ENCODE results near the gene THOC5.
"Not testable (repeated sequence)": the region's sequence is repeated elsewhere in the genome, so short reads cannot be mapped to it uniquely, and the experiment has no call there.

The THOC5 gene

DNA sequence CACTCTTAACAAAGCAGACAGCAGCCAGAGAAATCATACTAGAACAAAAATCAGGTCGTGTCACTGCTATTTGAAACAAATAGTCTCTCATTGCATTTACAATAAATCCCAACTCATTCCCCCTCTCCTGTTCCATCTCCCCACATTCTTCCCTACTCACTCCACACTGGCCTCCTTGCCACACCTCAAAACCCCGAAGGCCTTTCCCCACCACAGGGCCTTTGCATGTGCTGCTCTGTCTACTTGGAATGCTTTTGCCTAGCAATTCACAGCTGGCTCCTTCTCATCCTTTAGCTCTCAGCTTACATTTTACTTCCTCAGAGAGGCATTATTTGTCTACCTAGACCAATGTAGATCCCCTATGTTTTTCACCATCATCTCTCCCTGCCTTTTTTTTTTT is 6.3 kb upstream of the THOC5 start:
- no peak for DNase-seq

DNA sequence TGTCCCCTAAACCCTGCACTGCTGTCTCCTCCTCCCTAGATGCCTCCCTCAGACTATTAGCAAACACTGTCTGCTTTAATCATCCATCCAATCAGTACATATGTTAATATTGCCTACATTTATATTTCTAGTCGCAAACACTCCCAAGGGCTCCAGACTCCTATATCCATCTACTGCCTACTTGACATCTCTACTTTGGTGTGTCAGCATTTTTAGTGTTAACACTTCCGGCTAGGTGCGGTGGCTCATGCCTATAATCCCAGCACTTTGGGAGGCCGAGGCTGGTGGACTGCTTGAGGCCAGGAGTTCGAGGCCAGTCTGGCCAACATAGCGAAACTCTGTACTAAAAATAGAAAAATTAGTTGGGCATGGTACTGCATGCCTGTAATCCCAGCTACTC is 5.5 kb upstream of the THOC5 start:
- no peak for DNase-seq

DNA sequence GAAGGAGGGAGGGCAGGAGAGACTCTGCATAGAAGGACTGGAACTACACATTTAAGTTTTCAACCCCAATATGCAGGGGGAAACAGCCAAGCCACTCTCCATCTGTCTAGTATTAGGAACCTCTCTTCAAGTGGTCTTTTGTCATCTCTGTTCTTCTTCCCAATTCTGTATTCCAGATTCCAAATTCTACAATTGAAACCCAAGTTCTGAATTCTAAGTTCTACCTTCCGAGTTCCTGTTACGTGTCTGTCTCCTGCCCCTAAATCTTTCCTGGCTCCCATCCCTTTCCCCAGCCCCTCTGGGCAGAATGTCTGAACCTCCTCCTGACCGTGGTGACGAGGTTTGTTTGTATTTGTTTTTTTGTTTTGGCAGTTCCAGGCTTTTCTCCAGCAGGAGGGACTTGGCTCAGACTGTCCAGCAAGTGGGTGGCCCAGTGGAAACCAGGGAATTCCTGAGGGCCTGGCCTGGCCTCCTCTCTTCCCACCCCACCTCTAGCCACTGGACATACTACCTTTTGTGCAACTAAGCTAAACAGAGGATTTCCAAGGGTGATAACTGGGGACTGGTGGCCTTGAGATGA is 1.6 kb upstream of the THOC5 start:
- DNase-seq: no peak

DNA sequence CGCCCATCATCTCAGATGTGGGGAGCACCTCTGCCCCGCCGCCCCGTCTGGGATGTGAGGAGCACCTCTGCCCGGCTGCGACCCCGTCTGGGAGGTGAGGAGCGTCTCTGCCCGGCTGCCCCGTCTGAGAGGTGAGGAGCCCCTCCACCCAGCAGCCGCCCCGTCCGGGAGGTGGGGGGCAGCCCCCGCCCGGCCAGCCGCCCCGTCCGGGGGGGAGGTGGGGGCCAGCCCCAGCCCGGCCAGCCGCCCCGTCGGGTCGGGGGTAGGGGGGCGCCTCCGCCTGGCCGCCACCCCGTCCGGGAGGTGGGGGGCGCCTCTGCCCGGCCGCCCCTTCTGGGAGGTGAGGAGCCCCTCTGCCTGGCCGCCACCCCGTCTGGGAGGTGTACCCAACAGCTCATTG is 1.2 kb downstream of the THOC5 start:
- not testable (repeated sequence) for DNase-seq

DNA sequence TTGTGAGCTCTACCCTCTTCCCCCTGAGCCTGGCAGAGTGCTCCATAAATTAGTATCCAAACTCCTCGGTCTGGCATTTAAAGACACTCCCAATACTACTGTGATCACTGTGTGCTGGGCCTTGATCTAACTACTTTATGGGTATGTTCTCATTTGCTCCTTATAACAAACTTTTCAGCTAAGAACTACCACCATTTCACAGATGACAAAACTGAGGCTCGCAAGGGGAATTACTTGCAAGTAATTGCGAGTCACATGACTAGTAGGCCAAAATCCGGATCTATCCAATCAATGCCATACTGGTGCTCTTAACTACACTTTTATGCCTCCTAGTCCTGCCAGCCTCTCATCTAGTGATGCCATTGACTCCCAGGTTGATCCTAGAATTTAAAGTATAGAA is 3.6 kb downstream of the THOC5 start:
- DNase-seq: no peak

DNA sequence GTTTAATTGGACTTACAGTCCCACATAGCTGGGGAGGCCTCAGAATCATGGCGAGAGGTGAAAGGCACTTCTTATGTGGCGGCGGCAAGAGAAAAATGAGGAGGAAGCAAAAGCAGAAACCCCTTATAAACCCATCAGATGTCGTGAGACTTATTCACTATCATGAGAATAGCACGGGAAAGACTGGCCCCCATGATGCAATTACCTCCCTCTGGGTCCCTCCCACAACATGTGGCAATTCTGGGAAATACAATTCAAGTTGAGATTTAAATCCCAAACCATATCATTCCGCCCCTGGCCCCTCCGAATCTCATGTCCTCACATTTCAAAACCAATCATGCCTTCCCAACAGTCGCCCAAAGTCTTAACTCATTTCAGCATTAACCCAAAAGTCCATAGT is 8.5 kb downstream of the THOC5 start:
- not testable (repeated sequence) for DNase-seq

DNA sequence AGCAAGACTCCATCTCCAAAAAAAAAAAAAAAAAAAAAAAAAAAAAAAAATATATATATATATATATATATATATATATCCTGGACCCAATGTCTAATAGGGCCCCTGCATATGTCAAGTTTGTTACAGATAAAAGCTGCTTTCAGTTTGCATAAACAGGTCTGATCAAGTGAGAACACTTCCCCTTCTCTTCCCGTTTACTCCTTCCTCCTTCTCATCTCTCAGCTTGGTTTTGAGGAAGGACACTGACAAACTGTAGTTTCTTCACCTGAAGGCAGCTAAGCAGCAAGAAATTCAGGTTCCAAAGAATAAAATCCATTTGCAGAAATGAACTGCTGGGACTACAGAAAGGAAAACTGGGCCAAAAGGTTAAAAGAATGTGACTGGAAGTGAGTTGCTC is 11.7 kb downstream of the THOC5 start:
- no peak for DNase-seq

DNA sequence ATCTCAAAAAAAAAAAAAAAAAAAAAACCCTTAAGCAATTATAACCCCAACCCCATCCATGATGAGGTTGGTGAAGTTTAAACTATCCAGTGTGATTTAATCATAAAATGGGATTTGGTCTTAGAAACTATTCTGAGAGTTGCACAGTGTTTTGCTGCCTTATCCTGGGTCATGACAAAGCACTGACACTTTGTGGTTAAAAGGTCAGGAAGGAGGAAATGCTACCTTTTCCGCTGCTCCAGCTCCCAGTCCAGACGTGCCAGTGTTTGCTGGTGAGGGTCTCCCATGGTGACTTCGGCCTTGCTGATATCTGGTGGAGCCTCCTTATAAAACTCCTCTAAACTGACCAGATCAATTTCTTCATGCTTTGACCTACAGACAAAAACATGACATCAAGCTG is 14.5 kb downstream of the THOC5 start:
- no peak for DNase-seq

DNA sequence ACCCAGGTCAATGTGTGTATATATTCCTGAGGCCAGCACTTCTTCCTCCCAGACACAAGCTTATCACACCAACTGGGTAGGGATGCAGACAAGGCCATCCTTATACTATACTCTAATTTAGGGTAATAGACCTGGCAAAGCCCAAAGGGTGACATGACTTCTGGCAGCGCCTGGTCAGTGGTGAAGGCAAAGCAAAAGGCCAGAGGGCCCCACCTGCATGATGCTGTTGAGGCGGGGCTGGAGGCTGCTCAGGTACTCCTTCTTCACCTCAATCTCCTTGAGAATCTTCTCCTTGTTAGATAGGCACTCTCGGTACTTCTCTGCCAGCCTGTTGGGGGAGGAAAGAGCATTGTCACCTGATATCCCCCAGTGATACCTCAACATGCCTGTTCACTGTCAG is 17.1 kb downstream of the THOC5 start:
- DNase-seq: no peak

DNA sequence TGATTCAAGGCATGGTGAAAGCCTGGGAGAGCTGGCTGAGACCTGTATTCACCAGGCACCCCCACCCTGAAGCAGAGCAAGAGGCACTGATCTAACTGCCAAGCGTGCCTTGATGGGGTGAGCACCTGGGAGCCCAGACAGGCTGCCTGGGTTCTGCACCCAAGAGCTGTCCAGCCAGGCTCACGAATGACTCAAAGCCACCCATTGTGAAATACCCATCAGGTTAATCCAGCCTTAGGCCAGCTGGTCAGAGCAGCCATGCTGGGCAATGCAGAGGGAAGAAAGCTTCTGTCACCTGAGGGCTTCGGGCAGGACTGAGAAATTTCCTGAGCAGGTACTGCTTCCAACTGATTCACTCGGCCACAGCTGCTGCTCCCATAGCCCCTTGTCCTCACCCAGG is 22.1 kb downstream of the THOC5 start:
- DNase-seq: no peak

DNA sequence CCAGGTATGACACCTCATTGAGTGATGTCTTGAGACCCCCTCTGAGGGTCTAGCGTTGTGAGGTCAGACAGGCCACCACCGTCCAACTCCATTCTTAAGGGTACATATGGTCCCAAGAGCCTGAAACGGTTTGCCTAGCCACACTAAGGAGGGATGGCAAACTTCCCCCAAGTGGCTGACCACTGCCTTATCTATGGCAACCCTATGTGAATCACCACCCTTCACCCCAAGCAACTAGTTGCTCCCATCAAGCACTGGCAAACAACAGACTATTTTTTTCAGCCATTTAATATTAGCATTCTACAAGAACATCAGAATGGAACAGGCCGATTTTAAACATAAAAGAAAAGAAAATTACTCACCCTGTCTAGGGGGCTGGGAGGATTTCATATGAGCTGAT is 22.8 kb downstream of the THOC5 start:
- DNase-seq: no peak

DNA sequence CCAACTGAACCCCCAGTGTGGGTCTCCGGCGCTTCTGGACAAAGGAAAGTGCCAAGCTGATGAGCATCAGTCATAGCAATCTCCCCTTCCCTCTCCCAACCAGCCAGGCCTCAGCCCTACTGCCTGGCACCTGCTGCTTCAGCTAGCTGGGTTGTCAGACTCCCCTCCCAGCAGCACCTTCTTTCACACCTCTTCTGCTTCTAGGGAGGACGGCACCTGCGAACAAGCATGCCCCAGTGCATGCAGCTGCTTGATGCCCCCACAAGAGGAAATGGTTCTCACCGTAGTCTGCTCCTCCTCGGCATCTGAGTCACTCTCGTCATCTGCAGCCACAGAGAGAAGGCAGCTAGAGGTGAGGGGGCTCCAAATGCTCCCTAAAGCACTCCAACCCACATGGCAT is 25.4 kb downstream of the THOC5 start:
- DNase-seq: no peak

DNA sequence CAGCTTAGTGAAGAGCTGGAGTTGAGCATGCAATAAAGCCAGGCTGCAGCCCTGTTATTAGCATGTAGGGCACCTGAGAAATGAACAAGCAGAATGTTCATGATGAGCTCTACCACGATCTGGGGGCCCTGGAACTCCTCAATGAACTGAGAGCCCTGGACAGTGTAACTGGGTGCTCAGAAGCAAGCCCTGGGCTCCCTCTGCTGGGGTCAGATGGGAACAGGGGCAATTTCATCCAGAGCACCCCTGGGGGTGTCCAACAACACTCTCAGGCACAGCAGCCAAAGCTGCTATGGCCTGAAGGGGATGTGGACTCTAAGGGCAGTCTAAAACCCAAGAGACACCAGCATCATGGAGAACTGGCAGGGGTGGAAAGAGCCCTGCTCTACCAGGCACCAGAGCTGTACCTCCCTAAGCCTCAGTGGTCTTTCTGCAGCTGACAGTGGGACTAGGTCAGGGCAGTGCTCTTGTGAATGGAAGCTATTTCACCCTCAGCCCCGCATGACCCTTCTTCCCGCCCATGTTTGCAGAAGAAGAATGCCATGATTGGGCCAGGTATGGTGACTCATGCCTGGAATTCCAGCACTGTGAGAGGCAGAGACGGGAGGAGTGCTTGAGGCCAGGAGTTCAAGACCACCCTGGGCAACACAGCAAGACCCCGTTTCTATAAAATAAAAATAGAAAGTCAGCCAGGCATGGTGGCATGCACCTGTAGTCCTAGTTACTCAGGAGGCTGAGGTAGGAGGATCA is 28.9 kb downstream of the THOC5 start:
- DNase-seq: peak; percentile 23

DNA sequence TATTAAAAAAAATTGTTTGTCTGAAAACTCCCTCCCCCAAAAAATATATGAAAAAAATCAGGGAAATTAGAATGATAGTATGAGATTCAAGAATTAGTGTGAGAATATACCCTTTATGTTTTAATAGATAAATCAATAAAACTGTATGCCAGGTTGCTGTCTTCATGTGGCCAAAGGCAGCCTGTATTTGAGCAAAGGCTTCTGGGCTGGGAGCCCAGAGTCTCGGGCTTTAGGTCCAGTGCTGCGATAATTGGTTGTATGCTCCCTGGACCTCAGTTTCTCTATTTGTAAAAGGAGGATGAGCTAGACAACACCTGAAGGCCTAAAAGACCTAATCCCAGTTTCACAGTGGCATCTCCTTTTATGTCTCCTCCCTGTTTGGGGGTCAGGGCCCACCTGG is 29.8 kb downstream of the THOC5 start:
- DNase-seq: no peak

DNA sequence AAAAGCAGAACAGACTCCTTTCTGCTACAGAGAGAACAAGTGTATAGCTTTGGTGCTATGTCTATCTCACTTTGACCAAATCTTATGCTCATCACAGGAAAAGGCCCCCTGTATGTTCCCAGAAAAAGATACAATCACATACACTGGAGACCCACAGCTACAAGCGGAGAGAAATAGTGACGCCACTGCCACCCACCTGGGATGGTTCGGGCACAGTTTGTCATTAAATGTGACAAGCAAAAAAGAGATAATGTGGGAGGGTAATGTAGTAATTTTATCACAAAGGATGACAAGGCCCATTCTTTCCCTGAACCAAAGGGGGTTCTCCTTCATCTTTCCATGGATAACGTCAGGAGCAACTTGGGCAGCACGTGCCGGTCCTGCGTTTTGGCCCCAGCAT is 32.0 kb downstream of the THOC5 start:
- no peak for DNase-seq

DNA sequence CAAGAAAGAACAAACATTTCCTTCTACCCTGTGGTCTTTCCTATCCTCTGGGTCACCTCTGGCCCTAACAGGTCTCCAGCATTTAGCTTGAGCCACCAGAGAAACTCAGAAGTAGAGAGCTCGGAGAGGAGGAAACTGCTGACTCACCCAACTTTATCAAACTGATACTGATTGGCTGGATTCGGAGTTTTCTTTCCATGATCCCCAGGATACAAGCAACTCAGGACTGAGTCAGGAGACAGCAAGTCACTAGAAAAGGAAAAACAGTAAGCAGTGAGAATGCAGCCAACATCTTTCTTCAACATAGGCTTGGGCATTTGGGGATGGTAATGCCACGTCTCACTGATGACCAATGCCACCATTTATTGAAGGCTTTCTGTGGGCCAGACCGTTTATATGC is 32.7 kb downstream of the THOC5 start:
- no peak for DNase-seq

DNA sequence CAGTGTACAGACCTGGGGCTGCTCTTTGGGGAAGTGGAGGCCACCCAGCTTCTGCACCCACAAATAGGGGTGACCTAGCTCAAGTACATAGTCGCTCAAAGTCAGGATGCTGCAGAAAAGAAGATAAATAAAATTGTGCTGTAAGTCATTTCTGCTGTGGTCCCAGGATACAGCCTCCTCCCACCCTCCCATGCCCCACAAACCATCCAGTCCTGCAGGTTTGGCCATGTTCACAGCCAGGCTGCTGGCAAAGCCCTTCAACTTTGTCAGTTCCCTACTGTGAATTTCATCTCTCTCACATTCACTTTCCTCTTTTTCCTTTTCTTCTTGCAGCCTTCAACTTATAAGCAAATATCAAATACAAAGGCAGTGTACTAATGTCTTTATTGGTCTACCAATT is 33.6 kb downstream of the THOC5 start:
- no peak for DNase-seq

DNA sequence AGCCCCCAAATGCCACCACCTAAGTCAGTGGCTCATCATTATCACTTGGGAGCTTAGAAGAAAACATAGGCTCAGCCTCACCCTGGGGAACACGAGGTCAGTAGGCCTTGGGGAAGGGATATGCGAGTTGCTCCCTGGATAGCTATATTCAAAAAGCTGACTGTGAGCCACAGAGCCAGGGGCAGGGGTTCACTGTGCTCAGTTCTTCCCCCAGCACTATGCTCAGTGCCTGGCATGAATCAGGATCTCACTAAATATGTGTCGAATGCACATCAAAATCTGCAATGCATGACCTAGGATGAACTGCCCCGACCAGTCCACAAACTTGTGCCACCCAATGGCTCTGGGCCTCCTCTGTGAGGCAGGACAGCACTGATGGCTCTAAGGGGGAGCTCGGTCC is 35.1 kb downstream of the THOC5 start:
- no peak for DNase-seq

DNA sequence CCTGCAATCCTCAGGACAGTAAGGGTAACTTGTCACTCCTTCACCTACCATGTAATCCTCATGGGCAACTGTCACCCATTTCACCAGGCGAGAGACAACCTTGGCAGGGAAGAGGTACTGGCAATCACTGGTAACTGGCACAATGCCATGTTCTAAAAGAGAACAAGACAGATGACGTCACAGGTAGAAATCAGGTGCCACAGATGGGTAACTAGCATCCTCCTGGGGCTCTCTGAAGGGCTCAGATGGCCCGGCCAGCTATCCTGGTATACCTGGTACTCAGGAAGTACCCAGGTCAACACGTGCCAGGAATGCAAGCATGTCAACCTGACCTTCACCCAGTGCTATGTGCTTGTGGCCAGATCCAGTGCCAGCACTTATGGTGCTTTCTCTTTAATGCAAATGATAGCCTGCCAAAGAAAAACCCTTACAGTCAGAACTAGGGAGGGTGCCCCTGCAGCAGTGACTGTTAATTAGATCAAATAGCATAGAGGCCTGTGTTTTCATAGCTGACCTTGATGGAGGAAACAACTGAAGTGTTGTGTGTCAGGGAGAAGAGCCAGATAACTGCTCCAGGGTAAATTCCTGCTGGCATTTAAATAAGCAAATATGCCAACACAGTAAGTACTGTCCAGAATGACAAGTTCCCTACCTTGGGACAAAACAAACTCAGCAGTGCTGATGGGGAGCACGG is 36.2 kb downstream of the THOC5 start:
- DNase-seq: no peak

DNA sequence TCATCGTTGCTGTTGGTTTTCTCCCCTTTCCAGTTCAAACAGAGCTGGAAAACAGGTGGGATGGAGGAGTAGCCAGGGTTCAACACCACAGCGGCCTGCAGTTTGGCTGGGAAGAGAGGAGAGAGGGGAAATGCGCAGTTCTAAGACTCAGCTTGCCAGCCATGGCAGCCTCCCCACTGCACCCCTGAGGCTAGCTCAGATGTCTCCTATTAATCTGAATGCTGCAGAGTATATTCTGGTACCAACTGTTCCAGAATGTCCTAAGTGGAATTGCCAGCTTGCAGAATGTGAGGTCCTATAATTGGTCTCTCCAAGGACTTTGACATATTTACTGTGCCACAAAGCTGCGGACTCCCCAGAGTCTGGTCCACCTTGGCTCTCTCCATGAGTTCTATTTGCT is 41.5 kb downstream of the THOC5 start:
- no peak for DNase-seq

DNA sequence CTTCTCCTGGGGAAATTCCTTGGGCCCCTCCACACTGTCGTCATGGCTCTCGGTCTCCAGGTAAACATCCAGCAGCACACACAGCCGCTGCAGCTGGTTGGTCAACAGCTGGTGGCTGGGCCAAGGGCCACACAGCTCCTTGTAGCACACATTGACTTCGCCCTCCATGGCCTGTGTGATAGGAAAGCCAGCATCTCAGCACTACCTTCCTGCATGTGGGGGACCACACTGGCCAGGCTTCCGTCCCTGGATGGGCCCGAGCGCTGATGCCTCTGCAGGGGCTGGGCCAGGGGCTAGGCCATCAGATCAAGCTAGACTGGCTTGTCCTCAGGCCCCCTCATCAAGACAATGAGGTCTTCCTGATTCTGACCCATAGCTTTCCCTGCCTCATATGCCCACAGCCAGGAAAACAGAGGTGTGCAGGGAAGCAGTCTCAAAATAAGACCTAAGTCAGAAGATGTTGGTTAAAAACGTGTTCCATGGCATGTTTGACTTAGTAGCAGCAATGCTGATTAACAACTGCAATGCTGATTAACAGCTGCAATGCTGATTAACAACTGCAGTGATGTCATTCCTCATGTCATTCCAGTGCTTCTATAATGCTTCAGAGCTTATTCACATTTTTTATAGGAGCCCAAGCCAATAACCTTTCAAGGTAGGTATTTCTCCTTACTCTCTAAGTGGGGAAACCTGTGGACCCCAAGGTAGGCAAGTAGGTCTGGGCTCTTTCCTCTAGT is 42.3 kb downstream of the THOC5 start:
- DNase-seq: no peak

DNA sequence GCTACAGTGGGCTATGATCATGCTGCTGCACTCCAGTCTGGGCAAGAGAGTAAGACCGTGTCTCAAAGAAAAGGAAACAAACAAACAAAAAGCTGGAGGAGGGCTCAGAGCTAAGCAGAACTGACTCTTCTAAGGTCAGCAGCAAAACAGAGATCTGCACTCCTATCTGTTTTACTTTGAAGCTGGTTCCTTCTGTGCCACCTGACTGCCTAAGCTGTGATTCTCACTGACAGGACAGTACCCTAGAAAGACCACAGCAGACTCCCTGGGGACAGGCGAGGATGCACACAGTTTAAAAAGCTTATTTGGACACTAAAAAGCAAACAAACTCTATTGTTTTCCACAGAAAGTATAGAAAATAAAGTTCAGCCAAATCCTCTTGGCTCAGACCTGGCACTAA is 43.0 kb downstream of the THOC5 start:
- DNase-seq: no peak

DNA sequence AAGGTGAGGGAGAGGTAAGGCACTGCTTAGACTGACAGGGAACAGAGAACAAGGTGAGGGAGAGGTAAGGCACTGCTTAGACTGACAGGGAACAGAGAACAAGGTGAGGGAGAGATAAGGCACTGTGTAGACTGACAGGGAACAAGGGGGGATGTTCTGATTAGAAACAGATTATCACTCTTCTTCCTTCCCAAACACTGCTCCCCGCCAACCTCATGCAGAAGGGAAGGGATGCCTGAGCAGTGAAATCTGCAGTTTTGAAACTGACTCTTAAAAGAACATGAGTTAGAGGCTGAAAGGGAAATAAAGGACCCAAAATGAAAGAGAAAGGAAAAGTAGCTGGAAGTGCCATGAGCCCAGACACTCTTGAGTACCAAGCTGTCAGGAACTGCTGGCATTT is 43.7 kb downstream of the THOC5 start:
- no peak for DNase-seq

DNA sequence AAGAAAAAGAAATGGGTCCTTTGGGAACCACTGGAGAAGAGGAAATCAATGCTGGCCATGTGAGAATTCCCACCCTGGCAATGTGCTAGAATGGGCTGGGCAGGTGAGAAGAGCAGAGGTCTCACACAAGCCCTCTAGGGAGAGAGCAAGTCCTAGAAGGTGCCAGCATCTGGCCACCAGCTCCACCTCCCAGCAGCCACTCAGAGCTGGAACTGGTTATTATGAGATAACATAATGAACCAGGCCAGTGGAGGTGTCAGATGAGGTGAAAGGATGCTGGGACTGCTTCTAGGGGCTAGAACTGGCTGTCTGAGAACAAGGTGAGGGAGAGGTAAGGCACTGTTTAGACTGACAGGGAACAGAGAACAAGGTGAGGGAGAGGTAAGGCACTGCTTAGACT is 44.3 kb downstream of the THOC5 start:
- no peak for DNase-seq
